Measurements from ENCODE around the gene CRK. TPM values are rescaled to one million over a fixed set of nuclear protein-coding genes. Genes with fewer than 3 reads are reported as not detected.

The CRK gene
- total RNA-seq, 2 donors from 2014 or later, result 48.3 to 76.0 TPM

DNA sequence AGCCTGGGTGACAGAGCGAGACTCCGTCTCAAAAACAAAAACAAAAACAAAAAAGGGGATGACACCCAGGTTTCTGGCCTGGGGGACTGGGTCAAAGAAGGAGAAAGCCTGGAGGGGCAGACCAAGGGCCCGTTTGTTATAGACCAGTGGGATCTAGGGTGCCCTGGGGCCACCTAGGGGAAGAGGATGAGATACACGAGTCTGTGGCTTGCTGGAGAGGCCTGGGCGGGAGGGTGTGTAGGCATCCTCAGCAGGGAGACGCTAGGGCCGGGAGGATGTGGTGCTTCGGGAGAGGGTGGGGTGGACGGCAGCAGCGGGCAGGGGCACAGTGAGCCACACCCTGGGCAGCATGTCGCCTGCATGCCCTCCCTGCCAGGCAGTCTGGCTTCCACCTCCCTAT lies 17.1 kb upstream of the CRK start:
- peaks cover 0 to 14% of the 10 kb centered on the region in 2 donors for H3K4me1 ChIP-seq (ENCODE audit: control insufficient read depth in 1 of 2, low read depth in 2 of 2)
- H3K27ac ChIP-seq, result no peak overlapping the region
- ATAC-seq (ENCODE audit: insufficient number of reproducible peaks, low FRiP score, low read depth) (no peak), DNase-seq (ENCODE audit: low spot score) (no peak)
- no peaks in the 10 kb centered on the region for H3K27me3 ChIP-seq (replicated peaks; ENCODE audit: insufficient read depth)
- no peak overlapping the region for H3K4me3 ChIP-seq
- peaks cover 85% of the 10 kb centered on the region for H3K36me3 ChIP-seq
- H3K9me3 ChIP-seq, result no peaks in the 10 kb centered on the region
- TF ChIP-seq, protein P1, sequence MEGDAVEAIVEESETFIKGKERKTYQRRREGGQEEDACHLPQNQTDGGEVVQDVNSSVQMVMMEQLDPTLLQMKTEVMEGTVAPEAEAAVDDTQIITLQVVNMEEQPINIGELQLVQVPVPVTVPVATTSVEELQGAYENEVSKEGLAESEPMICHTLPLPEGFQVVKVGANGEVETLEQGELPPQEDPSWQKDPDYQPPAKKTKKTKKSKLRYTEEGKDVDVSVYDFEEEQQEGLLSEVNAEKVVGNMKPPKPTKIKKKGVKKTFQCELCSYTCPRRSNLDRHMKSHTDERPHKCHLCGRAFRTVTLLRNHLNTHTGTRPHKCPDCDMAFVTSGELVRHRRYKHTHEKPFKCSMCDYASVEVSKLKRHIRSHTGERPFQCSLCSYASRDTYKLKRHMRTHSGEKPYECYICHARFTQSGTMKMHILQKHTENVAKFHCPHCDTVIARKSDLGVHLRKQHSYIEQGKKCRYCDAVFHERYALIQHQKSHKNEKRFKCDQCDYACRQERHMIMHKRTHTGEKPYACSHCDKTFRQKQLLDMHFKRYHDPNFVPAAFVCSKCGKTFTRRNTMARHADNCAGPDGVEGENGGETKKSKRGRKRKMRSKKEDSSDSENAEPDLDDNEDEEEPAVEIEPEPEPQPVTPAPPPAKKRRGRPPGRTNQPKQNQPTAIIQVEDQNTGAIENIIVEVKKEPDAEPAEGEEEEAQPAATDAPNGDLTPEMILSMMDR (IDR thresholded peaks at IDR 0.05), result no peak

DNA sequence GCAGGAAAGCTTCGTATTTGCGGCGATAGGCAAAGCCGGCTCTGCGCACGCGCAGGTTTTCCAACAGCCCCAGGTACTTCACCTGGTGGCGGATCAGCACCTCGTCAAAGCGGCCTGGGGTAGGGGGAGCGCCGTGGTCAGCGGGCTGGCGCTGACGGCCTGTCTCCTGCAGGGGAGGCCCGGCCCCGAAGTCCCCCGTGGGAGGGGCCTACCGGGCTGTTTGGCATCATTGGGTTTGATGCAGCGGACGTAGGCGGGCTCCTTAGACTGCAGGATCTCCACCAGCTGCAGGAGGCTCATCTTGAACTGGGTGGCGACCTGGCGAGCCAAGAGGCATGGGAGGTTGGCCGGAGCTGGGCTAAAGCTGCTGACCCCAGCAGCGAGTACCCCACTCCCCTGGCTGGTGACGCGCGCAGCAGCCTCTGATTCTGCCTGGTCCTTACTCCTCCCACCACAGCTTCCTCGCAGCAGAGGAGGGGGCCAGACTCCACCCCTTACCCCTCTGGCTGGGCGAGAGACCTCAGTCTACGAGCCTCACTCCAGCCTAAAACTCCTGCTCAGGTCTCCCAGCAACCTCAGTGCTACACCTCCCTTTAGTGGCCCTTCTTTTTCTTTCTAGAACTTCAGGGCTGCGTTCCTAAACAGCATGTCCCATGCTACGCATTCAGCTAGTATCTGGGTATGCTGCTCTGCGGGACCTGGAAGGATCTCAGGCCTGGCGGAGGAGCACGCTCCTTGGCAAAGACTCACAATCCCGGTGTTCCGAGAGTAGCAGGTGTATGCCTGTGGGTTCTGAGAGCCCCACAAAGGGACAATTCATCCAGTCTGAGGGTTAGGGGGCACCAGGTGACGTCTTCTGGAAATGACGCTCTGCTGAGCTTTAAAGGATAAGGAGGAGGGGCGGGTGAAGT lies 16.1 kb upstream of the CRK start:
- TF ChIP-seq, protein P1 (IDR thresholded peaks at IDR 0.05), result no peak
- no peak for DNase-seq (ENCODE audit: low spot score)
- peaks cover 82% of the 10 kb centered on the region for H3K36me3 ChIP-seq
- no peak for ATAC-seq (ENCODE audit: insufficient number of reproducible peaks, low FRiP score, low read depth)
- H3K4me1 ChIP-seq (ENCODE audit: control insufficient read depth in 1 of 2, low read depth in 2 of 2), result peaks cover 0 to 12% of the 10 kb centered on the region in 2 donors
- H3K27ac ChIP-seq, result no peak overlapping the region
- H3K9me3 ChIP-seq, result no peaks in the 10 kb centered on the region
- H3K27me3 ChIP-seq (replicated peaks; ENCODE audit: insufficient read depth), result no peaks in the 10 kb centered on the region
- no peak overlapping the region for H3K4me3 ChIP-seq

DNA sequence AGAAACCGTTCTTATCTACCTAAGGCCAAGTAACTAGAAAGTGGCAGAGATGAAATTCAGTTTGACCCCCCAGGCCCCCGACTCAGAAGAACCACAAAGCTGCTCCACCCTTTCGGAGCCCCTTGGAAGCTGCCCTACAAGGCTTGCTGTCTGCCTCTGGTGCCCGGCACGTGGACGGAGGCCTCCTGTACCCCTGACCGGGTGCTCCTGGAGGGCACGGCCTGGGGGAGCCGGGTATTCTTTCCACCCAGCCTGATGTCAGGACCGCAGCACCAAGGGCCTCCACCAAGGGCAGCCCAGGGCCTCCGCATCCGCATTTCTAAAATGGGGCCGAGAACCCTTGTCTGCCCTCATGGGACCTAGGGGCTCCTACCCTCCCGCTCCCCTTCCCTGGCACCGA lies 15.5 kb upstream of the CRK start:
- Histone ChIP-seq H3K4me3 (no peak overlapping the region), H3K27ac (no peak overlapping the region), H3K9me3 (no peaks in the 10 kb centered on the region), H3K27me3 (replicated peaks; ENCODE audit: insufficient read depth) (no peaks in the 10 kb centered on the region), H3K36me3 (peaks cover 88% of the 10 kb centered on the region), H3K4me1 (ENCODE audit: control insufficient read depth in 1 of 2, low read depth in 2 of 2) (peaks cover 0 to 5% of the 10 kb centered on the region in 2 donors)
- no peak for ATAC-seq (ENCODE audit: insufficient number of reproducible peaks, low FRiP score, low read depth)
- TF ChIP-seq, protein P1 (IDR thresholded peaks at IDR 0.05), result no peak
- no peak for DNase-seq (ENCODE audit: low spot score)

DNA sequence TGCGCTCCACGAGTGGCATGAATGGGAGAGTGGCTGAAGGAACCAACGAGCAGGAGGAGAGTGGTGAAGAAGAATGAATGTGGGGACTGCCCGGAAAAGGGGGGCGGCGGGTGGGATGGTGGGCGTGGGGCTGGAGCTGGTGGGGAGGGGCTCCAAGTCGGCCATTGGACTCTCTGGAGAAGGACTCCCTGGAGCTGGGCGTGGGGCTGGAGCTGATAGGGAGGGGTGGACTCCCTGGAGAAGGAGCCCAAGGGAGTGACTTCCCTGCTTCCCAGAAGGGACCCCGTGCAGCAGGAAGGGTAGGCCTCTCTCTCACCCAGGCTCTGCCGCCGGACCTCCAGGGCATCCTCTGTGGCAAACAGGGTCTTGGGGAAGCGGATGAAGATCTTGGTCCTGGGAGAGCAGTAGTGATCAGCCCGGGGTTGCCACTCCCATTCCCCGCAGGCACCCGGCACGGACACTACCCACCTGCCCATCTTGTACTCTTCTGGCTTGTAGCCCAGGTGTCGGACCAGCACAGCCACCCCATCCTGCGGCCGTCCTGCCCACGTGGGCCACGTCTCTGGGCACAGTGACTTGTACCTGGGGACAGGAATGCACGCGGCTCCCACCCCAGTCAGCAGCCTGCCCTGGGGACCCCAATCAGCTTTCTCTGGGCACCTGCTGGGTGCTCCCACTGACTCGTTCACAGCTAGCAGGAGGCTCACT lies 14.9 kb upstream of the CRK start:
- Histone ChIP-seq H3K4me3 (no peak overlapping the region), H3K36me3 (peaks cover 91% of the 10 kb centered on the region), H3K4me1 (ENCODE audit: control insufficient read depth in 1 of 2, low read depth in 2 of 2) (no peaks in the 10 kb centered on the region), H3K9me3 (no peaks in the 10 kb centered on the region), H3K27me3 (replicated peaks; ENCODE audit: insufficient read depth) (no peaks in the 10 kb centered on the region), H3K27ac (no peak overlapping the region)
- ATAC-seq (ENCODE audit: insufficient number of reproducible peaks, low FRiP score, low read depth) (no peak), DNase-seq (ENCODE audit: low spot score) (no peak)
- TF ChIP-seq, protein P1 (IDR thresholded peaks at IDR 0.05), result no peak

DNA sequence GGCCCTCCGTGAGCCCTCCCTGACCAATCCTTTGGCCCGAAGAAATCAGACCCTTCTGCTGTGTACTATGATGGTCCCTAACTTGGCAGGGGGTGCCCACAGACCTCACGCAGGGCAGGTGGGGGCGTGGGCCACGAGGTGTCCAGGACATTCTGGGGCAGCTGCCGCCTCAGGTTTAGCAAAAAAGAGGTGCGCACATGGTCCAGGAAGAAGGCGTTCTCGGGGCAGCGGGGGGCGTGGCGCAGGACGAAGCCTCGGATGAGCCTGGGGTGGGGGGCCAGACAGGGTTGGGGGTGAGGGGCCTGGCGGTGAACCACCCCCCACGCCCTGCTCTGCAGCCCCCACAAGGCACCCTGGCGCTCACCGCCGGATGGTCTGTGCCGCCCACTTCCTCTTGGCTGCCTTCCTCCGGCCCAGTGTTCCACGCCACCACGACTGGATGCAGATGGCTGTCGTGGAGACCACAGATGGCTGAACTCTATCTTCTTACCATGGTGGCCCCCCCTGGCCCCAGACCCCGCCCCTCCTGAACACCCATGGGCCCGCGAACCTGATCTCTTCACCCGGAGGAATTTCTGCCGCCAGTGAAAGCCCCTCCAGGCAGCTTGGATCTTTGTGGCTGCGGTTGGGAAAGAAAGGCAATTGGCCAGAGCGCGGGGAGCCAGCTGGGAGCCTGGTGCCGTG lies 14.2 kb upstream of the CRK start:
- Histone ChIP-seq H3K36me3 (peaks cover 85% of the 10 kb centered on the region), H3K27ac (no peak overlapping the region), H3K4me3 (no peak overlapping the region), H3K9me3 (no peaks in the 10 kb centered on the region), H3K4me1 (ENCODE audit: control insufficient read depth in 1 of 2, low read depth in 2 of 2) (no peaks in the 10 kb centered on the region), H3K27me3 (replicated peaks; ENCODE audit: insufficient read depth) (no peaks in the 10 kb centered on the region)
- TF ChIP-seq, protein P1 (IDR thresholded peaks at IDR 0.05), result no peak
- ATAC-seq (ENCODE audit: insufficient number of reproducible peaks, low FRiP score, low read depth) (no peak), DNase-seq (ENCODE audit: low spot score) (no peak)

Data from thoracic aorta (tissue), 2 donors.